ENCODE results near the gene MRPL42.
A peak's percentile ranks its signal among the peaks of the same experiment; 100 is the strongest.
"Not testable (repeated sequence)": the region's sequence is repeated elsewhere in the genome, so short reads cannot be mapped to it uniquely, and the experiment has no call there.

MRPL42 gene

GRCh38 chr12:93467351-93468007, at the start of gene MRPL42:
TSS of gene MRPL42 (plus strand) at chr12:93467514. CDS start at chr12:93469286, 1,772 bp downstream.
- peak; percentile 75 to 76 for DNase-seq (ENCODE audit: low read depth in 2 of 2)

- no peak for DNase-seq (ENCODE audit: low read depth in 2 of 2)
Measured at GRCh38 chr12:93417967-93418480, 49.3 kb upstream of the MRPL42 start.

DNA sequence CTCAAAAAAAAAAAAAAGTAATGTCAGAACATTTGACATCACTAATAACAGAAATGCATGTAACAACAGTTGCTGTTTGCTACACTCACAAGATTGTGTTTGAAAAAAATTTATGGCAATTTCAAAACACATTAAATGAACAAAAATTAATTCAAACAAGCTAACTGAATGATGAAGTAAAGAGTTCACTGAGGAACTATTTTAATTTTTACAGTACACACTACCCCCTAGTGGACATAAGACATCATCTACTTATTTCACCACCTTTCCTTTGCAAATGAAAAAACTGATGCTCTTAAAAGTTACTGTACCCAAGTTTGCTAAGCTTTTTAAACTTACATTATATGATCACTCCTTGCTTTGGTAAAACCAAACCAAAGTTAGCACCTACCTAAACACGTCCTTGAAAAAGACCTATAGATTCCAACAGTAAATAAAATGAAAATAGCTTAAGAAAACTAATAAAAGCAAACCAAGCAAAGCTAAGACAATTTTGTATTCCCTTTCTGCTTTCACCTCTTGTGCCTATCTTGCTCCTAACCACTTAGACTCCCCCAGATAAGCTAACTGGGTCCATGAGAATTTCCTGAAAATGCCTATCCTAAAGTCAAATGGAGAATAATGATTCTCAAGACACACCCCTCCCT, 47.8 kb upstream of the MRPL42 start:
- no peak for DNase-seq (ENCODE audit: low read depth in 2 of 2)

DNA sequence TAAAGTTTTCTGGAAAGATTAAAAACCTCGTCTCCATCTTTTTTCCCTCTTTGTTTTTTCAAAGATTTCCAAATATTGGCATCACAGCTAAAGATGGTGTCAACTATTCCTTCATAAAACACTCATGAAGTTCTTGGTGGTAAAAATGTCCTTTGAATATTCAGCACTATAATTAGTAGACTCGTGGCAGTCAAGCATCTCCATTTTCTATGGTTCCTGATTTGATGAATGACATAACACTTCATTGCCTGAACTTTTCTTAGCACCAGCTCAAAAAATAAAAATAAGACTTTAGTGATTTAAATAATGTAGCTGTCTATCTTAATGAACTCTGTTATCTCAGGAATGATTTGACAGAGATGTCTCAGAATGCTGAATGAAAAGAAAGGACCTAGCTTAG, 45.3 kb upstream of the MRPL42 start:
- DNase-seq (ENCODE audit: low read depth in 2 of 2) = no peak

- DNase-seq (ENCODE audit: low read depth in 2 of 2) = no peak
Measured at GRCh38 chr12:93425736-93426411, 41.4 kb upstream of the MRPL42 start.

- DNase-seq (ENCODE audit: low read depth in 2 of 2) = no peak
Measured at GRCh38 chr12:93426412-93426805, 40.9 kb upstream of the MRPL42 start.

DNA sequence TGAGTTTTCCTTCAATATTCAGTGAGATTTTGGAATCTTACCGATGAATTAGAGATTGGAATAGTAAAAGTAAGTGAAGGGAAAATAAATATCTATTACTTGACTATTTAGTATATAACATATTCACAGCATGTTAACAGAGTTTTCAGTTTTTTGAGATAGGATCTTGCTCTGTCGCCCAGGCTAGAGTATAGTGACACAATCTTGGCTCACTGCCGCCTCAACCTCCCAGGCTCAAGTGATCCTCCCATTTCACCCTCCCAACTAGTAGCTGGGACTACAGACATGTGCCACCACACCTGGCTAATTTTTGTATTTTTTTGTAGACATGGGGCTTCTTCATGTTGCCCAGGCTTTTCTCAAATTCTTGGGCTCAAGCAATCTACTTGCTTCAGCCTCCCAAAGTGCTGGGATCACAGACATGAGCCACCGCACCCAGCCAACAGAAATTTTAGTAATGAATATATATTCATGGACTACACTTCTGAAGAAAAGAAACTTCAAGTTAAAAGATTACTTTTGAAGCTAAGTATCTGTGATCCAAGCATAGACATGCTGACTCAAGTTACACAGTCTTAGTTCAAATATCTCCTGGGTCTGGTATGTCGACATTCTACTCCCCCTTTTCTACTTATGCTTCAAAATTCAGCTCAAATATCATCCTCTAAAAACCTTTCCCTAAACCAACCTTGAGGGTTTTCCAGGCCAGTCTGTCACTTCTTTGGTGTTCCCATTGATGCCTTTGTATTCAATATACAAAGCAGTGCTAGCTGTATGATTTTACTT, 39.3 kb upstream of the MRPL42 start:
- peak in 1 of 2 experiments; percentile 31 for DNase-seq (ENCODE audit: low read depth in 2 of 2)

- no peak for DNase-seq (ENCODE audit: low read depth in 2 of 2)
Measured at GRCh38 chr12:93429448-93429847, 37.9 kb upstream of the MRPL42 start.

DNA sequence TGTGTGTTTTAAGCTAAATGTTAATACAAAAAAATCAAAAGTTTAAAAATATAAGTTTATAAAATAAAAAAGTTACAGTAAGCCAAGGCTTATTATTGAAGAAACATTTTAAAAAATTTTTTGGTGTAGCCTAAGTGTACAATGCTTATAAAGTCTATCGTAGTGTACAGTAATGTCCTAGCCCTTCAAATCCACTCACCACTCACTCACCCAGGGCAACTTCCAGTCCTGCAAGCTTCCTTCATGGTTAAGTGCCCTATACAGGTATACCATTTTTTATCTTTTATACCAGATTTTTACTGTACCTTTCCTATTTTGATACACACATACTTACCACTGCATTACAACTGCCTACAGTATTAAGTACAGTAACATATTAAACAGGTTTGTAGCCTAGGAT, 37.5 kb upstream of the MRPL42 start:
- DNase-seq (ENCODE audit: low read depth in 2 of 2) = no peak

DNA sequence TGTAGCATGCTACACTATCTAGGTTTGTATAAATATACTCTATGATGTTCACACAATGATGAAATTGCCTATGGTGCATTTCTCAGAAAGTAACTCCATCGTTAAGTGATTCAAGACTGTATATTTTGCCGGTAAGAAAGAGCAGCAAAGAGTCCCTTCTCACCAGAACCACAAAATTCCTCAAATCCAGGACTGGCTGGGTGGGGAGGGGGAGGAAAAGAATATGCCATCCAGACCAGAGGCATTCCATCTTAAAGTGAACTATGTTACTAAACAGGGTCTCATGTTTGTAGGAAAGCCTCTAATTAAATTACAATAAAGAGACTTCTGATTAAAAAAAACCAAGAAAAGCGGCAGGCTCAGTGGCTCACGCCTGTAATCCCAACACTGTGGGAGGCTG, 37.0 kb upstream of the MRPL42 start:
- no peak for DNase-seq (ENCODE audit: low read depth in 2 of 2)

DNA sequence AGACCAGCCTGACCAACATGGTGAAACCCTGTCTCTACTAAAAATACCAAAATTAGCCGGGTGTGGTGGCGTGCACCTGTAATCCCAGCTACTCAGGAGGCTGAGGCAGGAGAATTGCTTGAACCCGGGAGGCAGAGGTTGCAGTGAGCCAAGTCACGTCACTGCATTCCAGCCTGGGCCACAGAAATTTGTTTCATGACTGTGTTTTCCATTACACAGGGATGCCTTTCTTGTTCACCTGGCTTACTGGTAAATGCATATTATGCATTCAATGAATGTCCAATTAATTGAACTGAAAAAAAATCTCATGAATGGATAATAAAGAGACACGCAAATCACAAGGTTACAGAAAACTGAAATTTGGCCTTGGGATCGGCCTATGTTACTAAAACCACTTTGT, 35.3 kb upstream of the MRPL42 start:
- not testable (repeated sequence) for DNase-seq (ENCODE audit: low read depth in 2 of 2)

- no peak for DNase-seq (ENCODE audit: low read depth in 2 of 2)
Measured at GRCh38 chr12:93434256-93434865, 33.0 kb upstream of the MRPL42 start.

GRCh38 chr12:93438266-93439050, 28.9 kb upstream of the MRPL42 start:
- DNase-seq (ENCODE audit: low read depth in 2 of 2) = no peak

GRCh38 chr12:93440043-93440835, 27.1 kb upstream of the MRPL42 start:
- no peak for DNase-seq (ENCODE audit: low read depth in 2 of 2)

DNA sequence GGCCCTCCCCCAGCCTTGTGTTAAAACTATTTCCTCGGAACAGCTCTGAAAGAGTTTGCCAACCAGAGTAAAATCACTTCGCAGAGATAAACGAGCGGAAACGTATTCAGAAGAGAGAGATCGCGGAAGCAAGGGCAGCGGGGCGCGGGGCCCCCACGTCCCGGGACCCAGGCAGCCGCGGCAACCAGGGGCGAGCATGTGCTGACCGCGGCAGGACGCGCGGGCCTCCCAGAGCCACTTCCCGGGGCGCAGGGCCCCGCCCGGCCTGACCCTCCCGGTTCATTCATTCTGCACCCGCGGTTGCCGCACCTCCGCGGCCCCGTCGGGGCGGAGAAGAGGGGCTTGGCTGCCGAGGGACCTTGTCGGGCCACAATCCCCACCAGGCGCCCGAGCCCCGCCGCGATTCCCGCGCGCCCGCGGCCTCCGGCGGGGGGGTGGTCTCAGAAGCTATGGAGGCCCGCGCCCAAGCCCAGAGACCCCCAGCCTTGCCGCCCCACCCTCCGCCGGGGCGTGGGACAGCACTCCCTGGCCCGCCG, 26.2 kb upstream of the MRPL42 start:
- DNase-seq (ENCODE audit: low read depth in 2 of 2) = no peak

DNA sequence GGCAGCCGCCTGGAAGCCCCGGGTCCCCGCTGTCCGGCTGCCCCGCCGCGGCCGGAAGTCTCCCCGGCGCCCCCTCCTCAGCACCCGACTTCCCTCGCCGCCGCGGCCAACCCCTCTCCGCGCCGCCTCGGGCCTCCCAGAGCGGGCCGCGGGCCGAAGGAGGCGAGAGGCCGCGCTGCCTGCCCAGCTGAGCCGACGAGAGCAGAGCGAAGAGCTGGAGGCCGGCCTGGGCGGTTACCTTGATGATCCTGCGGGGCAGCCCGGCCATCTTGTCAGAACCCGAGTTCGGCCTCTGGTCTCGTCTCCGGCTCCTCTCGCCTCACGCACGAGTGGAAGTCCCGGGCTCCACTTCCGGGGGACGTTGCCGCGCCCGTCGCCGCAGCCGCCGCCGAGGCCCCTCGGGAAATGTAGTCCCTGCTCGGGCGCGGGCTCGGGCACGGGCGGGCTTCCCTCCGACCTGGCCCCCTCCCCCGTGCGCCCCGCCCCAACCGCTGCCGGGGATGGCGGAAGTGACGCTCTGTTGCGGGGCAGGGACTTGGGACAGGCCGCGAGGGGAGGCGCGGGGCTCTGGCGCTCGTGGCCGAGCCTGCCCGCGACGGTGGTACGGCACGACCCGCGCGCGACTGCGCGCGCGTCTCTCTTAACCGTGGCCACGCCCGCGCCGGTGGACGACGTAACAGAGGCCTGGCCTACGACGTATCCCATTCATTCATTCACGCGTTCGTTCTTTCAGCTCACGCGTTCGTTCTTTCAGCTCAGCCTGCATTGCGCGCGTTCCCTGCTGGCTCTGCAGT, 25.5 kb upstream of the MRPL42 start, which contains the start of gene UBE2N:
UBE2N (minus strand) TSS at position 331 of the 794 bp plus-strand sequence; CDS start at position 268, 63 bp downstream.
- DNase-seq (ENCODE audit: low read depth in 2 of 2) = peak; percentile 90 to 91

DNA sequence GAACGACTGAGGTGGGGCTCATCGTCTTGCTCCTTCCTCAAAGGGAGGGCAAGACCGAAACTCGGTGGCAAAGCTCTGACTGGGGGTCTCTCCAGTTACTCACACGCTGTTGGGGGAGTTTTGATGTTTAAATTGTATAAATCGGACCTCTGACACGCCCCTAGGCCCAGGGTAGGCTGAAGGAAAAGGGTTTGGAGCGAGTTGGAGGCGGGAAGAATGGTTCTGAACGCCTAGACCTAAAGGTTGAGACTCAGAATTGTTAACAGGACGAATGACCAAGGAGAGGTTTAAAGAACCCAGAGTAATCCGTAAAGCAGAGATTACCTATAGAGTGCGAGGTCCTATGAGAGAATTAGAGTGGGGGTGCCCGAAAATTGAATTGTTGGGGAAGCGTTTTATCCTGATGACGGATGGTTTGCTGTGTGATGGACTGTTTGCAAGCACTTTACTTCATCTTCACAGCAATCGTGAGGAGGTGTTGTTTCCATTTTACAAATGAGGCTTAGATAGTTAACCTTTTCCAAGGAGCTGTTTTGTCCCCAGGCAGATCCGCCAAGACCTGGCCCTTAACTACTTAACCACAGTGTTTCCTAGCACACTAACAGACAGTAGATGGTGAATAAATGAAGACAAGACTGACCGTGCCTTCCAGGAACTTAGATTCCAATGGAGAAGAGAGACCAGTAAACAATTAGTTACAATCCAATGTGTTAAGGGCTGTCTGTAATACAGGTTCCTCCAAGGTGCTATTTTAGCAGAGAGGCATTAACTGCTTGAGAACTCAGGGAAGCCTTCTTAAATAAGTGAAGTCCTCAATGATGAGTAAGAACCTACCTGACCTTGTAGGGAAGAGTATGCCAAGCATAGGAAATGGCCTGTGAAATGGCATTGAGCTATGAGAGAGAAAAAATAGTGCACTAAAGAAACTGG, 24.6 kb upstream of the MRPL42 start:
- DNase-seq (ENCODE audit: low read depth in 2 of 2) = no peak

- DNase-seq (ENCODE audit: low read depth in 2 of 2) = no peak
Measured at GRCh38 chr12:93443576-93443975, 23.7 kb upstream of the MRPL42 start.

Measured in fibroblast of skin of left quadriceps (primary cell).